D721Med (cell line): ENCODE data around the gene OSM.

ENCODE experiments used
- DNase-seq: peaks from one replicate; pipeline ENCODE4 v3.0.0; 2011; ENCODE audit warnings: low spot score; ENCODE audit not compliant: insufficient read length
- FAIRE-seq: peaks from 2 replicates; lab custom pipeline; 2011; peaks lifted over from hg19 to GRCh38; lab: Jason Lieb, UNC
- TF ChIP-seq, protein P1 (sequence below): IDR thresholded peaks from 2 replicates; pipeline ENCODE4 v1.5.1; 2012; ENCODE audit warnings: mild to moderate bottlenecking, control low read depth; ENCODE audit not compliant: insufficient read depth; ENCODE audit errors: missing control alignments

OSM gene

DNA sequence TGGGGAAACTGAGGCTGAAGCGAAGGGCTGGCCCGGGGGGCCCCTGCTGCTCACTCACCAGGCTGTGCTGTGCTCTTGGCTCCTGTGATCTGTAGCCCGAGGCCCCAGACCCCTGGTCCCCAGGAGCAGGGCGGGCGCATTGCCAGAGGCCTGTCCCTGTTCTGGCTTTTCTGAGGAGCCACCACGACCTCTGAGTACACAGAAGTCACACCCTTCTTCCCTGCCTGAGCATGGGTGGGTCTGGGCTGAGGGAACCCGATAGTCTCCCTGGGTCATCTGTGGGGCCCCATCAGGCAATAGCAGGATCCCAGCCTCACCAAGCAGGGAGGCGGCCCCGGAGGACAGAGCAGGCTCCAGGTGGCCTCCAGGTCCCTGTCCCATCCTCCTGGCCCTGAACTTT, 17.5 kb upstream of the OSM start:
- no peak for DNase-seq
- FAIRE-seq: no peak
- TF ChIP-seq, protein P1, sequence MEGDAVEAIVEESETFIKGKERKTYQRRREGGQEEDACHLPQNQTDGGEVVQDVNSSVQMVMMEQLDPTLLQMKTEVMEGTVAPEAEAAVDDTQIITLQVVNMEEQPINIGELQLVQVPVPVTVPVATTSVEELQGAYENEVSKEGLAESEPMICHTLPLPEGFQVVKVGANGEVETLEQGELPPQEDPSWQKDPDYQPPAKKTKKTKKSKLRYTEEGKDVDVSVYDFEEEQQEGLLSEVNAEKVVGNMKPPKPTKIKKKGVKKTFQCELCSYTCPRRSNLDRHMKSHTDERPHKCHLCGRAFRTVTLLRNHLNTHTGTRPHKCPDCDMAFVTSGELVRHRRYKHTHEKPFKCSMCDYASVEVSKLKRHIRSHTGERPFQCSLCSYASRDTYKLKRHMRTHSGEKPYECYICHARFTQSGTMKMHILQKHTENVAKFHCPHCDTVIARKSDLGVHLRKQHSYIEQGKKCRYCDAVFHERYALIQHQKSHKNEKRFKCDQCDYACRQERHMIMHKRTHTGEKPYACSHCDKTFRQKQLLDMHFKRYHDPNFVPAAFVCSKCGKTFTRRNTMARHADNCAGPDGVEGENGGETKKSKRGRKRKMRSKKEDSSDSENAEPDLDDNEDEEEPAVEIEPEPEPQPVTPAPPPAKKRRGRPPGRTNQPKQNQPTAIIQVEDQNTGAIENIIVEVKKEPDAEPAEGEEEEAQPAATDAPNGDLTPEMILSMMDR: no peak

DNA sequence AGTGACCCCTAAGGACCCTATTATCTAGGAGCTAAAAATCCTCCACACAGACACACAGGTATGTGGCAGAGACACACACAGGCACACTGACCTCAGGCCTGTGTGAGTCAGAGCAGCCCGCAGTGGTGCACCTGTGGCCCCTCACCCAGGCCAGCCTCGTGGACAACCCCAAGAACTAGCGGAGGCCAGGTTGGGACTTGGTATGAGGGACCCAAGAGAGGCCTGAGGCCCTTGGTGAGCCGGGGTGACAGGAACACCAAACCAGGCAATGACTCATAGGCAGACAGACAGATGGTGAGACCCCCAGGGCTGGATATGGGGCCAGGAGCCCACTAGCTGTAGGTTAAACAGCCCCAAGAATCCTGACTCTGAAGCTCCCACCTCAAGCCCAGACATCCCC, 16.7 kb upstream of the OSM start:
- no peak for DNase-seq
- TF ChIP-seq, protein P1: no peak
- no peak for FAIRE-seq

DNA sequence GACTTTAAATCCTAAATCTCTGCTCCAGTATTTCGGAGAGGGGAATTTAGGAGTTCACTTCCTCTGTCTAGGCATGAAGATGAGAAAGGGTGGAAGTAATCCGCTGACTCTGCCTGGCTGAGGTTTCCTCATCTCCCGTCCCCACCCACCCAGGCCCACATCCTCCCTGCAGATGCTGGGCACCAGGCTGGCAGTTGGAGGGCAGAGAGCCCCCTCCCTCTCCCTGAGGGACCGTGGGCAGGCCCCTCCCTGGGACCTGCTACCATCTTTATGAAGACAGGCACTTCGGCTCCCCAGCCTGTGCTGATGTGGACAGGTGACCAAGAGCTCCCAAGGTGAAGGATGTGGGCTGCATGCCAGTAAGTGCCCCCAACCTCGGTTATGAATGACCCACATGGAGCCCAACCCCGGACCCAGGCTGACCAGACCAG, 16.0 kb upstream of the OSM start:
- DNase-seq: no peak
- no peak for FAIRE-seq
- TF ChIP-seq, protein P1: no peak

DNA sequence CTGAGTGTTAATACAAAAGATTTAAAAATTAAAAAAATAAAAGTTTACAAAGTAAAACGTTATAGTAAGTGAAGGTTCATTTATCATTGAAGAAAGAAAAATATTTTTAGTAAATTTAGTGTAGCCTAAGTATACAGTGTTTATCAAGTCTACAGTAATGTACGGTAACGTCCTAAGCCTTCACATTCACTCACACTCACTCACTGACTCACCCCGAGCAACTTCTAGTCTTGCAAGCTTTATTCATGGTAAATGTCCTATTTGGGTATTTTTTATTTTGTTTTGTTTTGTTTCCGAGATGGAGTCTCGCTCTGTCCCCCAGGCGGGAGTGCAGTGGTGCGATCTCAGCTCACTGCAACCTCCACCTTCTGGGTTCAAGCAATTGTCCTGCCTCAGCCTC, 13.9 kb upstream of the OSM start:
- no peak for FAIRE-seq
- TF ChIP-seq, protein P1: no peak
- DNase-seq: no peak

DNA sequence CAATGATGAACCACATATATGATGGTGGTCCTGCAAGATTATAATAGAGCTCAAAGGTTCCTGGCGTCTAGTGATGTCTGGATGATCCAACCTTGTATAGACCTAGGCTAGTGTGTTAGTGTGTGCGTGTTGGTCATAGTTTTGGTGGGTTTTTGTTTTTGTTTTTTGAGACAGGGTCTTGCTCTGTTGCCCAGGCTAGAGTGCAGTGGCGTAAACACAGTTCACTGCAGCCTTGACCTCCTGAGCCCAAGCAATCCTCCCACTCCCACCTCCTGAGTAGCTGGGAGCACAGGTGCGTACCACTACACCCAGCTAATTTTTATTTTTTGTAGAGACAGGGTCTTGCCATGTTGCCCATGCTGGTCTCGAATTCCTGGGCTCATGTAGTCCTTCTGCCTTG, 13.3 kb upstream of the OSM start:
- FAIRE-seq (no peak), DNase-seq (no peak)
- TF ChIP-seq, protein P1: no peak

DNA sequence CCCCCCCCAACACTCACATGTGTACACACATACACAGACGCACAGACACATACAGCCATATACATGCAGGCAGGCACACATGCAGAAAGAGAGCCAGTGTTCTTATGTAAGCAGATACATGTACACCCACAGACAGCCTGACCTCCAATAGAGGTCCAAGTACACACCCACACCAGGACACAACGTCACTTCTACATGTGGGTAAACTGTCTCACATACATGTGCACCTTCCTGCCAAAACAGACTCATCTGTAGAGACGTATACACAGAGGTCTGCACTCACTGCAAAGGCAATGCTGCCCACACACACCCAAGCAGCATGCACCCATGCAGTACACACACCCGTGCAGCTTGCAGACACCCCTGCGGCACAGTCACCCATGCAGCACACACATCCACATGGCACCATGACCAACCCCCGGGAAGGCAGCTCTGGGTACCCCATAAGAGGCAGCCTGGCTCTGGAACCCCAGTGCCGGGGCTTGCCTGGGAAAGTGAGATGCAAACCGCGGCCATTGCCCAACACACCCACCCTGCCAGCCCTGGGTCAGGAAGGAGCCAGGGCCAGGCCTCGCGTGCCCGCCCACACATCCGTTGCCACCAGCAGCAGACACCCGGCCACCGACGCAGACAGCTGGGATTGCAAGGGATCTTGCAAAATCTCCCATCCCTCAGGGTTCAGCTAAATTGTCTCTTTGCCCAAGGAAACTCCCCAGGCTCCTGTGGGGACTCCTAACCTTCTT, 12.6 kb upstream of the OSM start:
- no peak for FAIRE-seq

More for the DNA sequence above, 12.6 kb upstream of the OSM start:
- DNase-seq: no peak
- TF ChIP-seq, protein P1: no peak
